GM23248 (cell line): ENCODE results near the gene GPR176.

Experiments
- EZH2 ChIP-seq: fragments of 200-600 bp; sonication (generic); IDR thresholded peaks from 2 replicates; pipeline ENCODE4 v1.6.1; 2018; ENCODE audit warnings: antibody characterized with exemption, mild to moderate bottlenecking; ENCODE audit not compliant: insufficient read depth, poor library complexity, severe bottlenecking
- EZH2phosphoT487 ChIP-seq: fragments of 200-600 bp; sonication (generic); IDR thresholded peaks from 2 replicates; pipeline ENCODE4 v1.6.1; 2018; ENCODE audit warnings: antibody characterized with exemption, moderate library complexity, mild to moderate bottlenecking, low read depth; ENCODE audit not compliant: insufficient read depth

GRCh38 chr15:39855400-39855799 lies 64.7 kb downstream of the GPR176 start:
- no peak for TF ChIP-seq EZH2
- TF ChIP-seq EZH2phosphoT487: no peak
